NCI-H460 (cell line): ENCODE results near the gene ODAD3. TPM values are rescaled to one million over a fixed set of nuclear protein-coding genes. Genes with fewer than 3 reads are reported as not detected.
"Not testable (repeated sequence)": the region's sequence is repeated elsewhere in the genome, so short reads cannot be mapped to it uniquely, and the experiment has no call there.

ENCODE experiments used
- DNase-seq: peaks from one replicate; pipeline ENCODE4 v3.0.0-alpha.2; 2016; ENCODE audit warnings: low read depth; ENCODE audit errors: extremely low read depth
- total RNA-seq: library from RNA; depleted of rRNA; stranded (reverse); fragments of >200 nt; shearing (Covaris generic); gene quantifications from 2 replicates; pipeline ENCODE4 v1.2.3, GENCODE V29; 2014

The ODAD3 gene
- total RNA-seq, 1 experiment from 2014 or later = 0.47 TPM

- no peak for DNase-seq
These were observed 26.5 kb upstream of the ODAD3 start for GRCh38 chr19:11461453-11461852.

DNA sequence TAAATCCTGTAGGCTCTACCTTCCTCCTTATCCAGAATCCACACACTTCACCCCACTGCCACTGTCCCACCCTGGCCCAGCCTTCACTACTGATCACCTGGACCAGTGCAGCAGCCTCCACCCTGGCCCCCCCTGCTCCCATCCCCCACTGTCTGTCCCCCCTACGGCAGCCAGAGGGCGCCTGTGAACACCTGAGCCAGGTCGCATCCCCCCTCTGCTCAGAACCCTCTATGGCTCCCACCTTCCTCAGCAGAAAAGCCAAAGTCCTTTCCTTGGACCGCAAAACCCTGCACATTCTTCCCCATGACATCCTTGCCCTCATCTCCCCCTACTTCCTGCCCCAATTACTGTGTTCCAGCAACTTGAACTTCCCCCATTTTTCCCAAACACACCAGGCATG, 25.3 kb upstream of the ODAD3 start:
- no peak for DNase-seq

- DNase-seq = not testable (repeated sequence)
These were observed 24.0 kb upstream of the ODAD3 start for GRCh38 chr19:11458912-11459311.

- DNase-seq = no peak
These were observed 23.4 kb upstream of the ODAD3 start for GRCh38 chr19:11458236-11458900.

DNA sequence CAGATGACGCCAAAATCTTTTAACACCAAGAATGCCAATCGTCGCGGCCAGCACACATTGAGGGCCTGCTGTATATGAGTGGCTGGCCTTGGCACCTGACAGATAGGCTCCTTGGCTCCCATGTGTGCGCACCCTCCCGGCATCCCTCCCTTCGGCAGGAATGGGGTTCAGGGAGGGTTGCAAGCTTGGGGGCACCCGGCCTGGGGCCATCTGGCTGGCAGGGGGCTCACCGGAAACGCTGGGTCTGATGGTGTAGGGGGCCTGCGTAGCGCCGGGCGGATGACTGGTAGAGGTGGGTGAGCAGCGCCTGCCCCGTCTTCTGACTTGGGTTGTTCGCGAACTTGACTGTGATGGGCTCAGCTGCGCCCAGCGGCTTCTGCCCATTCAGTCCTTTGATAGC, 22.9 kb upstream of the ODAD3 start:
- no peak for DNase-seq

DNA sequence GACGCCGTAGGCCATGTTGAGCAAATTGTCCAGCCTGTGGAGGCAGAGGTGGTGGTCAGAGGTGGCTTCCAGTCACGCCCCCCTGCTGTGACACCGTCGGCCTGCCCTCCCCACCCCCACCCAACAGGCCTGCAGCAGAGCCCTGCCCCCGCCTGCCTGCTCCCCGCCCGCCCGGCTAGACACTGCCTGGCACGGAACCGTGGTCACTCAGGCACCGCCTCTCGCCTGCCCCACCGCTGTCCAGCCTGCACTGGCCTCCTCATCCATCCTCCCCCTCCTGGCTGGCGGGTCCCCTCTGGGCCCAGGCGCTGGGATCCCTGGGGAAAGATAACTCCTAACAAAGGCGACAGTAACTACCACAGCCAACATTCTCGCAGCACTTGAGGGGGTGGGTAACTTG, 22.2 kb upstream of the ODAD3 start:
- no peak for DNase-seq

DNA sequence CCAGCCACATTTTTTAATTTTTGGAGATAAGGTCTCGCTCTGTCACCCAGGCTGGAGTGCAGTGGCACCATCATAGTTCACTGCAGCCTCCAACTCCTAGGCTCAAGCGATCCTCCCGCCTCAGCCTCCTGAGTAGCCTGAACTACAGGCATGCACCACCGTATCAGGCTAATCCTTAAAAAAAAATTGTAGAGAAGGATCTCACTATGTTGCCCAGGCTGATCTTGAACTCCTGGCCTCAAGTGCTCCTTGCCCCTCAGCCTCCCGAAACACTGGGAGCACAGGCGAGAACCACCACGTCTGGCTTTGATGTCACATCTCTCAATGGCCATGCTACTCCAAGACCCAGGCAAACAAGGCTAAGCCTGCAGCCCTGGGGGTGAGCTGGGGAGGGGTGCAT, 21.7 kb upstream of the ODAD3 start:
- no peak for DNase-seq

- not testable (repeated sequence) for DNase-seq
These were observed 20.3 kb upstream of the ODAD3 start for GRCh38 chr19:11455233-11455554.

DNA sequence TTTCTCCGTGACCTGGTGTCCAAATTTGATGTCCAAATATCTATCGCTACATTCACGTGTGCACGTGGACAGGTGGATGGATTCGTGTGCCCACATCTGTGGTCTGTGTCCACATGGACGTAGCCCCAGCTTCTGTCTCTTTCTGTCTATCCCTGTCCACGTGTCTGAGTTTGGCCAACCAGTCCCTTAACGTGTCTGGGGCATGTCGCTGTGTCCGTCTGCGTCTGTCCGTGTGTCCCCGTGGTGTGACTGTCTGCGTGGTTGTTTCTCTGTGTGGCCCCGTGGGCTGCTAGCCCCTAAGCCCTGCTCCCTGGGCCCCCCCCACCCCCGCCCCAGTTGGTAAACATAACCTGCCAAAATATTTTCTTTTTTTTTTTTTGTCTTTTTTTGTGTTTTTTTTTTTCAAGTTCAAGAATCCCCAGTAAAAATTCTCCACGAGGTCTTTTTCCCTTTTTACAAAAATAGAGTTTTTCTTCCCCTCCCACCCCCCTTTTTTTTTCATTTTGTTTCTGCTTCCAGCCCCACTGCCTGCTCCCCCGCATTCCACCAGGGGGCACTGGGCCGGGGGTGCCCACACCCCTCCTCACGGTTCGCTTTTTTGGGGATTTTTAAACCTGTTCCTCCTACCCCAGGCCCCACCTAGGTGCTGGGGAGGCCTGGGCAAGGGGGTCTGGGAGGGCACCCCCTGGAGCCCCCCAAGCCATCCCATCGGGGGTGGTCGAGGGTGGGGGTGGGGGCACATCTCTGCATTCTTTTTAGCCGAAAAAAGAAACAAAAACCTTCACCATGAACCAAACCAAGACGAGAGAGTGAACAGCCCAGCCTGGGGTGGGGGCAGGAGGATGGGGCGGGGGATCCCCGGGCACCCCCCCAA, 18.8 kb upstream of the ODAD3 start:
- no peak for DNase-seq

- no peak for DNase-seq
These were observed 17.8 kb upstream of the ODAD3 start for GRCh38 chr19:11452620-11453310.

- DNase-seq = no peak
These were observed 17.1 kb upstream of the ODAD3 start for GRCh38 chr19:11451871-11452619.

DNA sequence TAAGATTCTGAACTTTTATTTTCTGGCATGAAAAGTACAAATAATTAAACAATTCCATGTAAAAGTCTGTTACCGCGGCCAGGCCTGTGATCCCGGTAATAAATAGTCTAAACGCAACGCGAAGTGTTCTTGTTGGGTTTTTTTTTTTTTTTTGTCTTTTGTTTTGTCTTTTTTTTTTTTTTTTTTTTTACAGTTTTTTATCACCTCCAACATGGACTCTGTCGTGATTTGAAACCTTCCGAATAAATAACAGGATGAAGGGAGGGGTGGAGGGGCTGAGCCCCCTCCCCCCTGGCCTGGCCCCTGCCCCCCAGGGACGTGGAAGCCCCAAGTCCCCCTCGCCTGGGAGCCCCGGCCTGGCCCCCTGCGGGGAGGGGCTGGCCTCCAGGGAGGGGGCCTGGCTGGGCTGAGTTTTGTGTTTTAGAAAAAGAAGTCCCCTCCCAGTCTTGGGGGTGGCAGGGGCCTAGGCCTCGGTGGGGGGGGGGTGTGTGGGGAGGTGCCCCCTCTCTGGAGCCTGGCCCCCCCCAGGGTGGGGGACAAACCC, 16.5 kb upstream of the ODAD3 start:
- DNase-seq = no peak

- no peak for DNase-seq
These were observed 15.8 kb upstream of the ODAD3 start for GRCh38 chr19:11450570-11451326.

- no peak for DNase-seq
These were observed 14.1 kb upstream of the ODAD3 start for GRCh38 chr19:11448923-11449554.

DNA sequence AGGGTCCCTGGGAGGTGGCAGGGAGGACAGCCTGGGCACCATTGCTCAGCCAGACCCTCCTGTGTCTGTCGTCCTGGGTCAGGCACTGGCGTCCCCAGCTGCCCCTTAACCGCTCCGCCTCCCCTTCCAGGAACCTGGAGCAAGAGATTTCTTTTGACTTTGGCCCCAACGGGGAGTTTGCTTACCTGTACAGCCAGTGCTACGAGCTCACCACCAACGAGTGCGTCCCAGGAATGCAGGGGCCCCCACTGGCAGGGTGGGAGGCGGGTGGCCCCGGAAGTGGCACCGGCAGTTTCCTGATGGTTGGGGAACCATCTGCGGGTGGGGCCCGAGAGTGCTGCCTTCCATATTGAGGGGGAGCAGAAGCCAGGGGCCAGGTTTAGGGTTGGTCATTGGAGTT, 13.5 kb upstream of the ODAD3 start:
- DNase-seq = no peak

GRCh38 chr19:11447347-11448262, 12.7 kb upstream of the ODAD3 start:
- DNase-seq = no peak

DNA sequence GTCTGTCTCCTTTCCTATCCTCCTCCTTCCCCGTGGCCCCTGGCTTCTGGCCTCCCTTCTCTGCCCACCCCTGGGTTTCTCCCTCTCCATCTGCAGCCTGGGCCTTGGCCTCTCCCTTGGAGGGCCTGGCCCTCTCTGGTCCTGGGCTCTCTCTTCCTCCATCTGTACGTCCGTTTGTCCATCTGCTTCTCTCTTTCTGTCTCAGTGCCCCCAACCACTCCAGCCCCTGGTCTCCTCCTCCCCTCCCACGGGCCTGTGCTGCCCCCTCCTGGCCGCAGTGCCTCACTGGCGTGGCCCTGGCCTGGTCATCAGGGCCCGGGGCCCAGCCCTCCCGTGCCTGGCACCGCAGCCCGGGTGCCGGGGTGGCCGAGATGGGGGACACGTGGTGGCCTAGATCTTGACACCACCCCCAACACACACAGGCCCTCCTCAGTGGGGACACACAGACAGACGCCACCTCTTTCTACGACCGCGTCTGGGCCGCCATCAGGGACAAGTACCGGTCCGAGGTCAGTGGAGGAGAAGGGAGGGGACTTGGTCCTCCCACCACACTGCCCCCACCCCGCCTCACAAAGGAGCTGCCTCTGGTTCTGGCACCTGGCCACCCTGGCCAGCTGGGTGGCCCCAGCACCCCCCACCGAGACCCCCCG, 11.9 kb upstream of the ODAD3 start:
- peak; percentile 31 for DNase-seq

- DNase-seq = no peak
These were observed 11.3 kb upstream of the ODAD3 start for GRCh38 chr19:11446271-11446651.
